Measurements from ENCODE around the gene C12orf56. TPM values are rescaled to one million over a fixed set of nuclear protein-coding genes. Genes with fewer than 3 reads are reported as not detected.
A peak's percentile ranks its signal among the peaks of the same experiment; 100 is the strongest.

C12orf56 gene
- polyA plus RNA-seq (ENCODE audit: insufficient read length) = 2.7 TPM

GRCh38 chr12:64390275-64390851 lies at the start of gene C12orf56:
Gene C12orf56, minus strand, starts transcription at chr12:64390758. Its CDS starts 193 bp downstream, at chr12:64390565.
- DNase-seq = no peak

- DNase-seq = no peak
Measured at GRCh38 chr12:64440100-64440499, 49.5 kb upstream of the C12orf56 start.

GRCh38 chr12:64433915-64434314 lies 43.4 kb upstream of the C12orf56 start:
- no peak for DNase-seq

- no peak for DNase-seq
Measured at GRCh38 chr12:64431791-64432190, 41.2 kb upstream of the C12orf56 start.

- DNase-seq = no peak
Measured at GRCh38 chr12:64430886-64431285, 40.3 kb upstream of the C12orf56 start.

- DNase-seq = no peak
Measured at GRCh38 chr12:64428956-64429355, 38.4 kb upstream of the C12orf56 start.

GRCh38 chr12:64427988-64428387 lies 37.4 kb upstream of the C12orf56 start:
- DNase-seq = no peak

GRCh38 chr12:64419696-64420095 lies 29.1 kb upstream of the C12orf56 start:
- DNase-seq = no peak

- no peak for DNase-seq
Measured at GRCh38 chr12:64418209-64418608, 27.7 kb upstream of the C12orf56 start.

- DNase-seq = no peak
Measured at GRCh38 chr12:64413884-64414283, 23.3 kb upstream of the C12orf56 start.

GRCh38 chr12:64412459-64412858 lies 21.9 kb upstream of the C12orf56 start:
- no peak for DNase-seq

- DNase-seq = no peak
Measured at GRCh38 chr12:64411427-64411826, 20.9 kb upstream of the C12orf56 start.

GRCh38 chr12:64407342-64408223 lies 17.0 kb upstream of the C12orf56 start:
- no peak for DNase-seq

- DNase-seq = peak; percentile 68
Measured at GRCh38 chr12:64404470-64405256, 14.1 kb upstream of the C12orf56 start.

GRCh38 chr12:64403707-64404469 lies 13.3 kb upstream of the C12orf56 start, which contains the start of gene XPOT:
Gene XPOT, plus strand, starts transcription at chr12:64404392. Its CDS starts 5,644 bp downstream, at chr12:64410036.
- DNase-seq = peak; percentile 100

- no peak for DNase-seq
Measured at GRCh38 chr12:64402181-64402580, 11.6 kb upstream of the C12orf56 start.

- DNase-seq = no peak
Measured at GRCh38 chr12:64400041-64400440, 9.5 kb upstream of the C12orf56 start.

GRCh38 chr12:64395739-64396138 lies 5.2 kb upstream of the C12orf56 start:
- DNase-seq = no peak

GRCh38 chr12:64392221-64392620 lies 1.7 kb upstream of the C12orf56 start:
- no peak for DNase-seq

GRCh38 chr12:64389154-64389553 lies 1.4 kb downstream of the C12orf56 start:
- DNase-seq = no peak

GRCh38 chr12:64387197-64387816 lies 3.3 kb downstream of the C12orf56 start:
- no peak for DNase-seq

- no peak for DNase-seq
Measured at GRCh38 chr12:64385468-64385867, 5.1 kb downstream of the C12orf56 start.

Data from hindlimb muscle (tissue), 1 donor.